DMS53 (cell line): ENCODE data around the gene GRM8.

ENCODE experiments used
- DNase-seq: peaks from one replicate; lab custom pipeline; 2025; lab: John Stamatoyannopoulos, UW

GRM8 gene

DNA sequence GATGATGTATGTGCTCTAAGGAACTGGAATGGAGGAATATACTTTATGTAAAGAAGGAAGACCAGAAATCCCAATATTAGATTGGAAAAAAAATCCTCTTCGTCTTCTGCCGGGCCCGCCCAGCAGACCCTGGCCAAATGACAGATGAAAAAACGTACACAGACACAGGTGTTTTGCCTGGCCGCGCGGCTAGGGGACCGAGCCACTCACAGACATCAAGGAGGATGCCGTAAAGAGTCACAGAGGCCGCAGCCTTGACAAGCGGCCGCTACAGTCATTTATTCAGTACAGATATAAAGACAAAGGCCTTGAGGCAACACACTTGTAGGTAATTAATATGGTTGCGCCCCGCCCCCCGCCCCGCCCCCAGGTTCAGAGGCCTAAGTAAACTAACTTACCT lies 594.1 kb downstream of the GRM8 start:
- no peak for DNase-seq

GRCh38 chr7:126657599-126658358 lies 595.0 kb downstream of the GRM8 start:
- DNase-seq = peak; percentile 59

DNA sequence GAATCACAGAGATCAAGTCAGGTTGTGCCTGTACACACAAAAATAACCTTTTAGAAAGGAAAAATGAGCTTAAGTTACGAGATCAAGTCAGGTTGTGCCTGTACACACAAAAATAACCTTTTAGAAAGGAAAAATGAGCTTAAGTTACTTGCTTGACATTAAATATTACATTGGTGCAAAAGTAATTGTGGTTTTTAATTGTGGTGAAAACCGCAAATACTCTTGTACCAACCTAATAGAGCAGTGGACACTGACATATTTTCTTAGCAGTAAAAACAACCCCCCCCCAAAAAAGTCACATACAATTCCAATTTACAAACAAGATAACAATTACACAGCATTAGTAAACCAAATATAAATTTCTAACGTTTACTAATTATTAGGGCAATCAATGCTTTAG lies 595.6 kb downstream of the GRM8 start:
- DNase-seq = no peak

- DNase-seq = no peak
These were observed 596.6 kb downstream of the GRM8 start for GRCh38 chr7:126656165-126656564.

DNA sequence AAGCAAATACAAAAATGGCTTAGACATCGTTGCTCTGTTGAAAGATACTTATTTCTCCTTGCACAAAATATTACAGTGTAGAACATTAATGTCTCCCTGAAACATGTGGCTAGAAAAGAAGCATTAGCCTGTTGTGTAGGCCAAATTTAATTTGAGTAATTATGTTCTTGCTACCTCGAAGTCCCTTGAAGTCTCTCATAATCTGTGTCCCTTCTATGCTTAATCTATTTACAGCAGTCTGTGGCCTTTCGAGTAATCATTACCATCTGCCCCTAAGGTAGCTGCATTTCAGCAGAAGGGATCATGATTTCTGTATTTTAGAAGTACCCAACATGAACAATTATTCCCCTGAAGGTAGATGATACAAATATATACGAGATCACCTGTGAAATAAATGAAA lies 615.2 kb downstream of the GRM8 start:
- no peak for DNase-seq

DNA sequence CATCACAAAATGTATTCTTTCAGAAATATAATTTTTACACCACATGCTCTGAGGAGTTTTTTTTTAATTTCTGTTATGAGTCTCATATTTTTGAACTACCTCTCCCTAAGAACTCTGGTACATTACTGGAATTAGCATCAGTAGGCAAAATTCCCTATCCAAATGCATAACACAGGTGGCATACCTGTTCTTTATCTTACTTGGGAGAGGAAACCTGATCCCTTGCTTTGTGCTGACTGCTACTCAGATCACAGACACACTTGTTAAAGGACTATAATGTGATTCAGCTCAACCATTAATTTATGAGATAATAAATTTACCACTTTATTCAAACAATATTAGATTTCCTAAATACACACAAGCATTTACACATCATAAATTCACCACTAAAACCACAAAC lies 617.2 kb downstream of the GRM8 start:
- peak; percentile 58 for DNase-seq

GRCh38 chr7:126608339-126608776 lies 644.4 kb downstream of the GRM8 start:
- DNase-seq = peak; percentile 83

GRCh38 chr7:126606331-126606730 lies 646.4 kb downstream of the GRM8 start:
- DNase-seq = peak; percentile 83

DNA sequence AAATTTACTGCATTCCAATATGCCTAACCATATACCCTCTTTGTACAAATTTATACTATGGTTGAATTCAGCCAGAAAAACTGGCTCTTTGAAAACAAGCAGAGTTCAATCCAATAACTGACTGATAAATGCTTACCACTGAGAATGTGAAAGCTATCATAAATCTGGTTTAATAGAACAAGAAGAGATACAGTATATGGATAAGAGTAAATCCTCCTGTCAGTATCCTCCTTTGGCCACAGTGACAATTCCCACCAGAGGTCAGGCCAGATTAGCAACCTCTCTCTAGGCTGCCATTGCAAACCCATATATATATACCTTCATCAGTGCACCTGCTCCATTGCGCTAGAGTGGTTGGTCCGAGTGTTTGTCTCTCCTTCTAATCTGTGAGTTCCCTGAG lies 647.2 kb downstream of the GRM8 start:
- DNase-seq = peak; percentile 76

- peak; percentile 82 for DNase-seq
These were observed 647.7 kb downstream of the GRM8 start for GRCh38 chr7:126605056-126605455.

DNA sequence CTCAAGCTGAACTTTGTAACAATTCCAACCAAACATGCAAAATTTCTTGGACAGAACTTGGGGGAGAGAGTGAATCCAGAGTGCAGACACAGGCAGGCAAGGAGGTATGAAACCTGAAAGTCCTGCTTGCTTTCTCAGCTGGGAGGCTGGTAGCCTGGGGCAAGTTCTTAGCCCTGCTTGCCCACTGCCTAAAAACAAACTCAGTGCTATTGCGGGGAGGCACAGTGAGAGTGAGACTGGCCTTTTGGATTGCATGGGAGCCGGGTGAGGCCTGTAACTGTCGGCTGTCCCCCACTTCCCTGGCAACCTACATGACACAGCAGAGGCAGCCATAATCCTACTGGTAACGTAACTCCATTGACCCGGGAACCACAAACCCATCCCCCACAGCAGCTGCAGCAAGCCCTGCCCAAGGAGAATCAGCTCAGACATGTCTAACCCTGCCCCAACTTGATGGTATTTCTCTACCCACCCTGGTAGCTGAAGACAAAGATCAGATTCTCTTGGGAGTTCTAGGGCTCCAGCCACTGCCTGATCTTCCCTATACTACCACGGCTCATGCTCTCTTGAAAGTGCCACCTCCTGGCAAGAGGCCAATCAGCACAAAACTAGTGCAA lies 663.6 kb downstream of the GRM8 start:
- DNase-seq = peak; percentile 10

DNA sequence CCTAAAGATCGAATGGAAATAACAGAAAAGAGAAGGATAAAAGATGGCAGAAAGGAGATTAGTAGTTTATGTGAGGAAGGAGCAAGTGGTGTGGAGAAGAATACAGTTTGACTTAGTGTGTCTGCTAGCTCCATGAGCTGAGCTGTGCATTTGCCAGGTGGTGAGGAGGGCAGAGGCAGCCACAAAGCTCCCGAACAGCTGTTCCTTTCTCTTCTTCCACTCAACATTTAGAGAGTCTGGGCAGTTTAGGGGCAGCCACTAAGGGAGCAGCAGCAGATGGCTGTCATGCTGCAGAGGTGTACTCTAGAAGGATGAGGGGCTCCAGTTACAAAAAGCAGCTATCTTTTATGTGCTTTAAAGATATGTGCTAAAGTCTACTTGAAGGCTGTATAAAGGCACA lies 674.4 kb downstream of the GRM8 start:
- peak; percentile 71 for DNase-seq

DNA sequence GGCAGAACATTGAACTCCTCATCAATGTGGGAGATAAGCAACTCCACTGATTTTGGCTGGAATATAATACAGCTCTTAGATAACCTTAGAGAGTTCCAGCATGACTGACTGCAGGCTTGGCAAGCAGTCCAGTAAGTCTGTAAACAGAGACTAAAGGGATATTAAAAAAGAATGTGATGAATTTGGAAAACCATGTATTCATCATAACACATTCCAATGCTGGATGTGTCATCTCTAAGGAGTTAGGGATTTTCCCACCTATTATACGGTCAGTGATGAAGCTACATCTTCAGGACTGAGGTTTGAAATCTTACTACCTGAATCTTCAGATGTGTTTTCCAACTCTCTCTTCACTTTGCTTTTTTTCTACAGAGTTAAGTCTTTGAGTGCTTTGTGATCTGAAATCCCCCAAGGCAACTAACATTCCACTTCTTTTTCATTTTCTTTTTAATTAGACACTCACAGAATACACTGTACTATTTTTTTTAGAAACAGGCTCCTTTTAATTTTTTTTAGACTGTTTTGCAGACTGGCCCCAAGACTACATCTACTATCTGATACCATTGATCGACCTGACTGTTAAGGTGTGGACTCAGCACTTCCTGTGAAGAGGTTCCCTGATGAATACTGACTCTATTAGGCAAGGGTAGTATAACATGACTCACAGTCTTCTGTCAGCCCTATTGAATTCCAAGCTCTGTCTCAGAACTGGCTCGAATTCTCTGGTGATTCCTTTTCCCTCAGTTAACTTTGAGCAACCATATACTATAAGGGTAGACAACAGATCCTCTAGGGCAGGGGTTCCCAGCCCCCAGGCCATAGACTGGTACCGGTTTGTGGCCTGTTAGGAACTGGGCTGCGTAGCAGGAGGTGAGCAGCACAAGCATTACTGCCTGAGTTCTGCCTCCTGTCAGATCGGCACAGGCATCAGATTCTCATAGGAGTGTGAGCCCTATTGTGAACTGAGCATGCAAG lies 678.2 kb downstream of the GRM8 start:
- DNase-seq = peak; percentile 75

- peak; percentile 64 for DNase-seq
These were observed 681.9 kb downstream of the GRM8 start for GRCh38 chr7:126570845-126571244.

- peak; percentile 48 for DNase-seq
These were observed 683.3 kb downstream of the GRM8 start for GRCh38 chr7:126569402-126569801.

DNA sequence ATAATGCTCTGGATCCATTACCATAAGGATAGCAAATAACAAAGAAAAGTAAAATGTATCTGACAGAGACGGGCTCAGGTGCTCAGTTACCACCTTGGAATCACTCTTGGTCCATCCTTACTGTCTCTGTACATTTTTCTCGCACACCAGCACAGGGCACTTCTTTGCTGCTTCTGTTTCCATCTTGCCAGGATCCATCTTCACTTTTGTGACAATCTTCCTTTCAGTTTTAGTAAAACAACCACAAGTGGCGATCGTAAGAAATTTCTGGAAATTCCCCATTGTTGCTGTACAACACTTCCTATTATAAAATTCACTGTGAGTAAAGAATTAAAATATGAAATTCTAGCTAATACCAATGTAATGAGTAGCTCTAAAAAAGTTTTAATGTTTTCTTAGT lies 695.5 kb downstream of the GRM8 start:
- DNase-seq = no peak

- no peak for DNase-seq
These were observed 711.3 kb downstream of the GRM8 start for GRCh38 chr7:126541406-126541805.

GRCh38 chr7:126535176-126535575 lies 717.6 kb downstream of the GRM8 start:
- peak; percentile 81 for DNase-seq

GRCh38 chr7:126533715-126534114 lies 719.0 kb downstream of the GRM8 start:
- DNase-seq = no peak

DNA sequence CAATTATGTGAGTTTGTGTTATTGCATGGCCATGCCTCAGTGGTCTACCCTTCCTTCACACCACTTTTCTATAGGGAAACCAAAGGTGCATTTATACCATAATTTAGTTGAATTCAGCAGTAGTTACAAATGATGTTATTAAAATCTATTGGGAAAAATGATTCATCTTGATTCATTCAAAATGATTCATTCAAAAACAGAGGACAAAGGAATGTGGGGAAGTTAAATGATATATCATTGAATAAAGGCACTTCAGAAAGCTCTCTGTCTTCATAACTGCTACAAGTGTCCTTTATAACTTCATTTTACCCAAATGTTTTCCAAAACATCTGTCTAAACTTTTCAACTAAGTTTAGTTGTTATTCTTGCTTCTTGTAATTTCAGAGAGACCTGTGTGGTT lies 722.9 kb downstream of the GRM8 start:
- no peak for DNase-seq

- no peak for DNase-seq
These were observed 723.5 kb downstream of the GRM8 start for GRCh38 chr7:126529254-126529653.

- DNase-seq = no peak
These were observed 726.8 kb downstream of the GRM8 start for GRCh38 chr7:126525906-126526305.

DNA sequence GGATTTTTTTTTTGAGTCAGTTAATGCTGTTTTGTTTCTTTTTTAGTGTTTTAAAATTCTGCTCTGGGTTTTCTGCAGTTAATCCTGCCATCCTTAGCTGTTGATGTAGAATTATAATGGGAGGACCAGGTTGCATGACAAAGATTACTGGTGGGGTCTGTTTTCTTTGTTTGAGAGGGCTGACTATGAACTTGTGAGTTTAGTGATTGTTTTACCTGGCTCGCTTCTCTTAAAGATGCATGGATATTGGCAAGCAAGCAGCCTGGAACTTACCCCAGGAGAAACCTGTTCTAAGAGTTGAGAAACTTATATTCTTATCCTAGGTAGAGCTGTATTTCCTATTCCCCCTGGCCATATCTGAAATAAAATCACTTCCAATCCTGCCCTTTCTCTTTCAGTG lies 727.8 kb downstream of the GRM8 start:
- DNase-seq = no peak
